Measurements from ENCODE around the gene CDC20B.
A peak's percentile ranks its signal among the peaks of the same experiment; 100 is the strongest.
"Not testable (repeated sequence)": the region's sequence is repeated elsewhere in the genome, so short reads cannot be mapped to it uniquely, and the experiment has no call there.

Gene CDC20B

GRCh38 chr5:55104036-55104772 is 68.8 kb downstream of the CDC20B start:
- no peak for DNase-seq

GRCh38 chr5:55102348-55102747 is 70.6 kb downstream of the CDC20B start, which contains the start of gene GZMA:
GZMA (plus strand) TSS chr5:55102646; CDS start chr5:55102683, 37 bp downstream.
- peak; percentile 17 for DNase-seq

DNA sequence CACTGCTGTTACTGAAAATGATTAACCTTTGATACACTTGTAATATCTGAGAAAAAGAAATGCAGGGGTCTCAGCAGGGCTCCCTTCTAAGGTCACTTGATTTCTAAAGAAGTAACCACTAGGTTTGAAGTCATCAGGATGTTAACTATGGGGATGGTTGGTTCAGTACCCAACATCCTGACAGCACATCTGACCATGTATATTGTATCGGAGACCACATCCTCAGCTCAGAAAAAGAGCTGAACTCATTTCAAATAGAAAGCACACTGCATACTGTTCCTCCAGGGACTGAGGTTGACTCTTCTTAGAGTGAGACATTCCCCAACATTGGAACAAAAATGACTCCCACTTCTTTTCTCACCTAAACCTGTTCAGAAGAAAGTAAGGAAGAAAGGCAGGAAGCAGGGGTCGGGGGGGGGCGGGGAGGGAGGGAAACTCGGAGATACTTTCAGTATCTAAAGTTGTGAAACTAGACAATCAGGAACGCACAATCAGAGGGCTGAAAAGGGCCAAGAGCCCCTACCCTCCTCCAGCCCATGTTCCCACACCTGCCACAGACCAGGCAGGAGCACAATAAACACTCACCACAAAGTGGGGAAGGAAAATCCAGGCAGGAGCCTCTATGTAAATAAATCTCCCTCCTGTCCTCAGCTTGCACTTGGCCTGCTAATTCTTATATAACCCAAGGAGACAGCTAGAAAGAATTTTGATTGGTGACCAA is 71.3 kb downstream of the CDC20B start:
- DNase-seq: no peak

GRCh38 chr5:55101148-55101547 is 71.8 kb downstream of the CDC20B start:
- DNase-seq: not testable (repeated sequence)

DNA sequence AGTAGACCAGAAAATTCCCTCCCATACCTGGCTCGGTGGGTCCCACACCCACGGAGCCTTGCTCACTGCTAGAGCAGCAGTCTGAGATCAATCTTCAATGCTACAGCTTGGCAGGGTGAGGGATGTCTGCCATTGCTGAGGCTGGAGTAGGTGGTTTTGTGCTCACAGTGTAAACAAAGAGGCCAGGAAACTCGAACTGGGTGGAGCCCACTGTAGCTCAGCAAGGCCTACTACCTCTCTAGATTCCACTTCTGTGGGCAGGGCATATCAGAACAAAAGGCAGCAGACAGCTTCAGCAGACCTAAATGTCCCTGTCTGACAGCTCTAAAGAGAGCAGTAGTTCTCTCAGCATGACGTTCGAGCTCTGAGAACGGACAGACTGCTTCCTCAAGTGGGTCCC is 76.1 kb downstream of the CDC20B start:
- peak; percentile 10 for DNase-seq

- DNase-seq: no peak
These were observed 76.8 kb downstream of the CDC20B start for GRCh38 chr5:55096182-55096581.

GRCh38 chr5:55091011-55091410 is 82.0 kb downstream of the CDC20B start:
- DNase-seq: not testable (repeated sequence)

GRCh38 chr5:55089301-55089700 is 83.7 kb downstream of the CDC20B start:
- DNase-seq: not testable (repeated sequence)

- no peak for DNase-seq
These were observed 91.4 kb downstream of the CDC20B start for GRCh38 chr5:55081541-55081940.

DNA sequence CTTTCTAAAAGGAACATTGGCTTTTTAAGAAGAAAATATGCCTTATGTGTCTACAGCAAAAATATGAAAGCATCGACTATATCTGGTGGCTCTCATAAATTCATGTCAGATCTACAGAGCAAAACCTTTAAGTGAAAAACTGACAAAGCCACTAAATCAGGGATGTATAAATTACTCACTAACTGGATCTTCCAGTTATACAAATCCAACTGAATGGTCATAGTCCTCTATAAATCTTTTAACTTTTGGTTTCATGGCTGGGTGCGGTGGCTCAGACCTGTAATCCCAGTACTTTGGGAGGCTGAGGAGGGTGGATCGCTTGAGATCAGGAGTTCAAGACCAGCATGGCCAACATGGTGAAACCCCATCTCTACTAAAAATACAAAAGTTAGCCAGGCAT is 99.8 kb downstream of the CDC20B start:
- DNase-seq: no peak

- no peak for DNase-seq
These were observed 100.3 kb downstream of the CDC20B start for GRCh38 chr5:55072666-55073065.

- no peak for DNase-seq
These were observed 101.6 kb downstream of the CDC20B start for GRCh38 chr5:55071413-55071812.

- no peak for DNase-seq
These were observed 102.0 kb downstream of the CDC20B start for GRCh38 chr5:55070968-55071367.

DNA sequence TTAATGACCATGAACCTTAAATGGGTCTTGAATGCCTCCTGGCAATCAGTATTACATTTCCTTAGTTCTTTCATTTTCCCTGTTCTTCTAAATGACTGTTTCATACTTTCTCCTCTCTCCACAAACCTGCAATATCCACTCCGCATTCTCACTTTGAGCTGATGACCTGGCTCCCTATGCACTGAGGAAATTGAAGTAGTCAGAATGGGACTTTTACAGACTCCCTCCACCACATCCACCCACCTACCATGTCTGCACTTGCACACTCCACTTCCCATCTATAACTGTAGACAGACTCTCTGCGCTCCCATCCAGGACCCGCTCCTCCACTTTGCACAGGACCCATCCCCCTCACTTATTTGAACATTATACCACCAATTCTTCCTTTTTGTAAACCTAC is 106.7 kb downstream of the CDC20B start:
- no peak for DNase-seq

GRCh38 chr5:55064523-55064922 is 108.5 kb downstream of the CDC20B start:
- DNase-seq: no peak

DNA sequence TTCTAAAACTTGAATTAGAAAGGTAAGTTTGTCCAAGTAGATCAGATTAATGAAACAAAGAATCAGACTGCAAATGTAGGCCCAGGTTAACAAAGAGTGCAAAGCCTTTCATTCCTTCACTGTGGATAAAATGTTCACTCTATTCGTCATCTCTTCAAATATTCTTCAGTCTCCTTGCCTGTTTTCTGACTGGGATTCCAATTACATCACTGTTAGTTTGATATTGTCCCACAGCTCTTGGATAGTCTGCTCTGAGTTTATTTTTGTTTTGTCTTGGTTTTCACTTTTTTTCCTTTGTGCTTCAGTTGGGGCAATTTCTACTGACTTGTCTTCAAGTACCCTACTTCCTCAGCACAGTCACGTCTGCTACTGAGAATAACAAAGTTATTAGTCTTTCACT is 109.1 kb downstream of the CDC20B start:
- no peak for DNase-seq

GRCh38 chr5:55063220-55063863 is 109.6 kb downstream of the CDC20B start:
- no peak for DNase-seq

Measured in stimulated activated CD4-positive, alpha-beta T cell treated with anti-CD3 and anti-CD28 coated beads, Interleukin-4, amount 100 ng/mL, for 24 hours (primary cell).